HEK293 (cell line): Measurements from ENCODE around the gene WRAP53.

Experiments
- TCF7L2 ChIP-seq: IDR thresholded peaks from 2 replicates; pipeline ENCODE4 v1.6.1; 2011; ENCODE audit warnings: low read depth, mild to moderate bottlenecking, inconsistent platforms, low read length, moderate library complexity, borderline replicate concordance
- ZBTB17 ChIP-seq: fragments of 450-650 bp; formaldehyde crosslinking; IDR thresholded peaks from 2 replicates; pipeline ENCODE4 v1.5.1; 2016; ENCODE audit warnings: missing biosample characterization, missing genetic modification characterization
- ZFP69B ChIP-seq: fragments of 450-650 bp; formaldehyde crosslinking; IDR thresholded peaks from 2 replicates; pipeline ENCODE4 v1.5.1; 2016; ENCODE audit warnings: missing biosample characterization, missing genetic modification characterization
- ZNF114 ChIP-seq: fragments of 450-650 bp; formaldehyde crosslinking; IDR thresholded peaks from 2 replicates; pipeline ENCODE4 v1.5.0; 2017; ENCODE audit warnings: missing biosample characterization, missing genetic modification characterization
- ZNF2 ChIP-seq: fragments of 450-650 bp; formaldehyde crosslinking; IDR thresholded peaks from 2 replicates; pipeline ENCODE4 v1.5.1; 2016; ENCODE audit warnings: missing biosample characterization, missing genetic modification characterization
- ZNF211 ChIP-seq: fragments of 450-650 bp; formaldehyde crosslinking; IDR thresholded peaks from 2 replicates; pipeline ENCODE4 v1.5.1; 2016; ENCODE audit warnings: low read depth, missing biosample characterization, missing genetic modification characterization
- ZNF23 ChIP-seq: fragments of 450-650 bp; formaldehyde crosslinking; IDR thresholded peaks from 2 replicates; pipeline ENCODE4 v1.5.1; 2016; ENCODE audit warnings: missing biosample characterization, missing genetic modification characterization, borderline replicate concordance
- ZNF274 ChIP-seq, 2 experiments: fragments of 200-500 bp in 1 of 2; fragments of 450-650 bp in 1 of 2; sonication (Bioruptor generic) in 1 of 2; formaldehyde crosslinking in 1 of 2; IDR thresholded peaks; 2 replicates each; pipeline versions ENCODE4 v1.5.1 to v1.6.1; 2014 to 2016; ENCODE audit warnings: borderline replicate concordance in 1 of 2, inconsistent platforms in 1 of 2, low read length in 1 of 2, missing biosample characterization in 1 of 2, missing genetic modification characterization in 1 of 2
- ZNF302 ChIP-seq: fragments of 450-650 bp; formaldehyde crosslinking; IDR thresholded peaks from 2 replicates; pipeline ENCODE4 v1.5.1; 2016; ENCODE audit warnings: missing biosample characterization, missing genetic modification characterization, low read depth
- ZNF404 ChIP-seq: fragments of 450-650 bp; formaldehyde crosslinking; IDR thresholded peaks from 2 replicates; pipeline ENCODE4 v1.5.1; 2017; ENCODE audit warnings: missing biosample characterization, missing genetic modification characterization
- ZNF426 ChIP-seq: fragments of 450-650 bp; formaldehyde crosslinking; IDR thresholded peaks from 2 replicates; pipeline ENCODE4 v1.5.1; 2017; ENCODE audit warnings: missing biosample characterization, missing genetic modification characterization, mild to moderate bottlenecking, inconsistent platforms, moderate library complexity
- ZNF585B ChIP-seq: fragments of 450-650 bp; formaldehyde crosslinking; IDR thresholded peaks from 2 replicates; pipeline ENCODE4 v1.5.1; 2016; ENCODE audit warnings: missing biosample characterization, missing genetic modification characterization
- ZNF629 ChIP-seq: fragments of 450-650 bp; formaldehyde crosslinking; IDR thresholded peaks from 2 replicates; pipeline ENCODE4 v1.5.1; 2017; ENCODE audit warnings: missing biosample characterization, missing genetic modification characterization
- ZNF664 ChIP-seq: fragments of 450-650 bp; formaldehyde crosslinking; IDR thresholded peaks from 2 replicates; pipeline ENCODE4 v1.5.1; 2016; ENCODE audit warnings: missing biosample characterization, missing genetic modification characterization
- ZNF792 ChIP-seq: fragments of 450-650 bp; formaldehyde crosslinking; IDR thresholded peaks from 2 replicates; pipeline ENCODE4 v1.5.1; 2016; ENCODE audit warnings: missing biosample characterization, missing genetic modification characterization
- TF ChIP-seq, protein P1 (sequence below): fragments of 450-650 bp; formaldehyde crosslinking; IDR thresholded peaks from 2 replicates; pipeline ENCODE4 v1.5.0; 2017; ENCODE audit warnings: missing biosample characterization, missing genetic modification characterization, borderline replicate concordance
- TF ChIP-seq, protein P2 (sequence below): fragments of 450-650 bp; formaldehyde crosslinking; IDR thresholded peaks from 2 replicates; pipeline ENCODE4 v1.5.1; 2016; ENCODE audit warnings: missing biosample characterization, missing genetic modification characterization
- TF ChIP-seq, protein P3 (sequence below): fragments of 450-650 bp; IDR thresholded peaks from 2 replicates; pipeline ENCODE4 v1.5.1; 2018; ENCODE audit warnings: missing biosample characterization, missing genetic modification characterization
- TF ChIP-seq, protein P4 (sequence below): fragments of 450-650 bp; formaldehyde crosslinking; IDR thresholded peaks from 2 replicates; pipeline ENCODE4 v1.5.1; 2016; ENCODE audit warnings: missing biosample characterization, missing genetic modification characterization
- TF ChIP-seq, protein P5 (sequence below): fragments of 450-650 bp; formaldehyde crosslinking; IDR thresholded peaks from 2 replicates; pipeline ENCODE4 v1.5.1; 2016; ENCODE audit warnings: missing biosample characterization, missing genetic modification characterization
- TF ChIP-seq, protein P6 (sequence below): fragments of 450-650 bp; formaldehyde crosslinking; IDR thresholded peaks from 2 replicates; pipeline ENCODE4 v1.5.1; 2016; ENCODE audit warnings: missing biosample characterization, missing genetic modification characterization
- TF ChIP-seq, protein P7 (sequence below): fragments of 450-650 bp; formaldehyde crosslinking; IDR thresholded peaks from 2 replicates; pipeline ENCODE4 v1.5.1; 2016; ENCODE audit warnings: missing biosample characterization, missing genetic modification characterization
- TF ChIP-seq, protein P8 (sequence below): fragments of 450-650 bp; formaldehyde crosslinking; IDR thresholded peaks from 2 replicates; pipeline ENCODE4 v1.5.1; 2016; ENCODE audit warnings: missing biosample characterization, missing genetic modification characterization, low read depth

The WRAP53 gene

DNA sequence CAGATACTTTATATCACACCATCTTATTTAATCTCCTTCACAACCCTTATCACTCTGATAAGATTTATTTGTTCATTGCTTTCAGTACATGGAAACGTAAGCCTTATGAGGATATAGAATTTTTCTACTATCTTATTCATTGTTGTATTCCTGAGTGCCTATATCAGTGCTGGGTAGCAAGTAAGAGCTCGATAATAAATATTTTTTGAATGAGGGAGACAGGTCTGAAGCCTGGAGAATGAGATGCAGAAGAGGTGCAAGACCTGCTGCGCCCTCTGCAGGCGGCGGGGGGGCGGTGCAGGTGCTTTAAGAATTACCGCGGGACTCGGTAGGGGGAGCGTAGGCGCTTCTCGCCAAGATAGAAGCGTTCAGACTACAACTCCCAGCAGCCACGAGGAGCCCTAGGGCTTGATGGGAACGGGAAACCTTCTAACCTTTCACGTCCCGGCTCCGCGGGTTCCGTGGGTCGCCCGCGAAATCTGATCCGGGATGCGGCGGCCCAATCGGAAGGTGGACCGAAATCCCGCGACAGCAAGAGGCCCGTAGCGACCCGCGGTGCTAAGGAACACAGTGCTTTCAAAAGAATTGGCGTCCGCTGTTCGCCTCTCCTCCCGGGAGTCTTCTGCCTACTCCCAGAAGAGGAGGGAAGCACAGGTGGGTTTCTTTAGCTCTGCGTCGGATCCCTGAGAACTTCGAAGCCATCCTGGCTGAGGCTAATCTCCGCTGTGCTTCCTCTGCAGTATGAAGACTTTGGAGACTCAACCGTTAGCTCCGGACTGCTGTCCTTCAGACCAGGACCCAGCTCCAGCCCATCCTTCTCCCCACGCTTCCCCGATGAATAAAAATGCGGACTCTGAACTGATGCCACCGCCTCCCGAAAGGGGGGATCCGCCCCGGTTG, at the start of gene WRAP53 (continued):
- TF ChIP-seq ZNF426 (tag by site-specific recombination), result no peak
- no peak for TF ChIP-seq ZNF211 (tag by site-specific recombination)
- no peak for TF ChIP-seq ZNF404 (tag by site-specific recombination)
- no peak for TF ChIP-seq TCF7L2
- TF ChIP-seq, protein P1, sequence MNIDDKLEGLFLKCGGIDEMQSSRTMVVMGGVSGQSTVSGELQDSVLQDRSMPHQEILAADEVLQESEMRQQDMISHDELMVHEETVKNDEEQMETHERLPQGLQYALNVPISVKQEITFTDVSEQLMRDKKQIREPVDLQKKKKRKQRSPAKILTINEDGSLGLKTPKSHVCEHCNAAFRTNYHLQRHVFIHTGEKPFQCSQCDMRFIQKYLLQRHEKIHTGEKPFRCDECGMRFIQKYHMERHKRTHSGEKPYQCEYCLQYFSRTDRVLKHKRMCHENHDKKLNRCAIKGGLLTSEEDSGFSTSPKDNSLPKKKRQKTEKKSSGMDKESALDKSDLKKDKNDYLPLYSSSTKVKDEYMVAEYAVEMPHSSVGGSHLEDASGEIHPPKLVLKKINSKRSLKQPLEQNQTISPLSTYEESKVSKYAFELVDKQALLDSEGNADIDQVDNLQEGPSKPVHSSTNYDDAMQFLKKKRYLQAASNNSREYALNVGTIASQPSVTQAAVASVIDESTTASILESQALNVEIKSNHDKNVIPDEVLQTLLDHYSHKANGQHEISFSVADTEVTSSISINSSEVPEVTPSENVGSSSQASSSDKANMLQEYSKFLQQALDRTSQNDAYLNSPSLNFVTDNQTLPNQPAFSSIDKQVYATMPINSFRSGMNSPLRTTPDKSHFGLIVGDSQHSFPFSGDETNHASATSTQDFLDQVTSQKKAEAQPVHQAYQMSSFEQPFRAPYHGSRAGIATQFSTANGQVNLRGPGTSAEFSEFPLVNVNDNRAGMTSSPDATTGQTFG (tag by site-specific recombination), result no peak
- TF ChIP-seq, protein P2, sequence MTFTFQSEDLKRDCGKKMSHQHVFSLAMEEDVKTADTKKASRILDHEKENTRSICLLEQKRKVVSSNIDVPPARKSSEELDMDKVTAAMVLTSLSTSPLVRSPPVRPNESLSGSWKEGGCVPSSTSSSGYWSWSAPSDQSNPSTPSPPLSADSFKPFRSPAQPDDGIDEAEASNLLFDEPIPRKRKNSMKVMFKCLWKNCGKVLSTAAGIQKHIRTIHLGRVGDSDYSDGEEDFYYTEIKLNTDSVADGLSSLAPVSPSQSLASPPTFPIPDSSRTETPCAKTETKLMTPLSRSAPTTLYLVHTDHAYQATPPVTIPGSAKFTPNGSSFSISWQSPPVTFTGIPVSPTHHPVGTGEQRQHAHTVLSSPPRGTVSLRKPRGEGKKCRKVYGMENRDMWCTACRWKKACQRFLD, result no peak
- peak; percentile 32; the same call in 1 of the 2 replicates for TF ChIP-seq ZNF664 (tag by site-specific recombination)
- 0 out of 2 replicates have a peak, but pooled peaks have one; percentile 17 for TF ChIP-seq ZFP69B (tag by site-specific recombination)
- no peak for TF ChIP-seq ZNF302 (tag by site-specific recombination)
- TF ChIP-seq, protein P3, sequence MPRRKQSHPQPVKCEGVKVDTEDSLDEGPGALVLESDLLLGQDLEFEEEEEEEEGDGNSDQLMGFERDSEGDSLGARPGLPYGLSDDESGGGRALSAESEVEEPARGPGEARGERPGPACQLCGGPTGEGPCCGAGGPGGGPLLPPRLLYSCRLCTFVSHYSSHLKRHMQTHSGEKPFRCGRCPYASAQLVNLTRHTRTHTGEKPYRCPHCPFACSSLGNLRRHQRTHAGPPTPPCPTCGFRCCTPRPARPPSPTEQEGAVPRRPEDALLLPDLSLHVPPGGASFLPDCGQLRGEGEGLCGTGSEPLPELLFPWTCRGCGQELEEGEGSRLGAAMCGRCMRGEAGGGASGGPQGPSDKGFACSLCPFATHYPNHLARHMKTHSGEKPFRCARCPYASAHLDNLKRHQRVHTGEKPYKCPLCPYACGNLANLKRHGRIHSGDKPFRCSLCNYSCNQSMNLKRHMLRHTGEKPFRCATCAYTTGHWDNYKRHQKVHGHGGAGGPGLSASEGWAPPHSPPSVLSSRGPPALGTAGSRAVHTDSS, result no peak
- TF ChIP-seq, protein P4, sequence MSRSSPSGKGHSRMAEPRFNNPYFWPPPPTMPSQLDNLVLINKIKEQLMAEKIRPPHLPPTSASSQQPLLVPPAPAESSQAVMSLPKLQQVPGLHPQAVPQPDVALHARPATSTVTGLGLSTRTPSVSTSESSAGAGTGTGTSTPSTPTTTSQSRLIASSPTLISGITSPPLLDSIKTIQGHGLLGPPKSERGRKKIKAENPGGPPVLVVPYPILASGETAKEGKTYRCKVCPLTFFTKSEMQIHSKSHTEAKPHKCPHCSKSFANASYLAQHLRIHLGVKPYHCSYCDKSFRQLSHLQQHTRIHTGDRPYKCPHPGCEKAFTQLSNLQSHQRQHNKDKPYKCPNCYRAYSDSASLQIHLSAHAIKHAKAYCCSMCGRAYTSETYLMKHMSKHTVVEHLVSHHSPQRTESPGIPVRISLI (tag by site-specific recombination), result no peak
- TF ChIP-seq, protein P5, sequence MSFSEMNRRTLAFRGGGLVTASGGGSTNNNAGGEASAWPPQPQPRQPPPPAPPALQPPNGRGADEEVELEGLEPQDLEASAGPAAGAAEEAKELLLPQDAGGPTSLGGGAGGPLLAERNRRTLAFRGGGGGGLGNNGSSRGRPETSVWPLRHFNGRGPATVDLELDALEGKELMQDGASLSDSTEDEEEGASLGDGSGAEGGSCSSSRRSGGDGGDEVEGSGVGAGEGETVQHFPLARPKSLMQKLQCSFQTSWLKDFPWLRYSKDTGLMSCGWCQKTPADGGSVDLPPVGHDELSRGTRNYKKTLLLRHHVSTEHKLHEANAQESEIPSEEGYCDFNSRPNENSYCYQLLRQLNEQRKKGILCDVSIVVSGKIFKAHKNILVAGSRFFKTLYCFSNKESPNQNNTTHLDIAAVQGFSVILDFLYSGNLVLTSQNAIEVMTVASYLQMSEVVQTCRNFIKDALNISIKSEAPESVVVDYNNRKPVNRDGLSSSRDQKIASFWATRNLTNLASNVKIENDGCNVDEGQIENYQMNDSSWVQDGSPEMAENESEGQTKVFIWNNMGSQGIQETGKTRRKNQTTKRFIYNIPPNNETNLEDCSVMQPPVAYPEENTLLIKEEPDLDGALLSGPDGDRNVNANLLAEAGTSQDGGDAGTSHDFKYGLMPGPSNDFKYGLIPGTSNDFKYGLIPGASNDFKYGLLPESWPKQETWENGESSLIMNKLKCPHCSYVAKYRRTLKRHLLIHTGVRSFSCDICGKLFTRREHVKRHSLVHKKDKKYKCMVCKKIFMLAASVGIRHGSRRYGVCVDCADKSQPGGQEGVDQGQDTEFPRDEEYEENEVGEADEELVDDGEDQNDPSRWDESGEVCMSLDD (tag by site-specific recombination), result no peak
- TF ChIP-seq ZNF23 (tag by site-specific recombination), result no peak
- TF ChIP-seq, protein P6, sequence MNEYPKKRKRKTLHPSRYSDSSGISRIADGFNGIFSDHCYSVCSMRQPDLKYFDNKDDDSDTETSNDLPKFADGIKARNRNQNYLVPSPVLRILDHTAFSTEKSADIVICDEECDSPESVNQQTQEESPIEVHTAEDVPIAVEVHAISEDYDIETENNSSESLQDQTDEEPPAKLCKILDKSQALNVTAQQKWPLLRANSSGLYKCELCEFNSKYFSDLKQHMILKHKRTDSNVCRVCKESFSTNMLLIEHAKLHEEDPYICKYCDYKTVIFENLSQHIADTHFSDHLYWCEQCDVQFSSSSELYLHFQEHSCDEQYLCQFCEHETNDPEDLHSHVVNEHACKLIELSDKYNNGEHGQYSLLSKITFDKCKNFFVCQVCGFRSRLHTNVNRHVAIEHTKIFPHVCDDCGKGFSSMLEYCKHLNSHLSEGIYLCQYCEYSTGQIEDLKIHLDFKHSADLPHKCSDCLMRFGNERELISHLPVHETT (tag by site-specific recombination), result peak; percentile 31; the same call in 1 of the 2 replicates
- no peak for TF ChIP-seq ZNF114 (tag by site-specific recombination)
- TF ChIP-seq ZNF585B (tag by site-specific recombination), result no peak
- TF ChIP-seq, protein P7, sequence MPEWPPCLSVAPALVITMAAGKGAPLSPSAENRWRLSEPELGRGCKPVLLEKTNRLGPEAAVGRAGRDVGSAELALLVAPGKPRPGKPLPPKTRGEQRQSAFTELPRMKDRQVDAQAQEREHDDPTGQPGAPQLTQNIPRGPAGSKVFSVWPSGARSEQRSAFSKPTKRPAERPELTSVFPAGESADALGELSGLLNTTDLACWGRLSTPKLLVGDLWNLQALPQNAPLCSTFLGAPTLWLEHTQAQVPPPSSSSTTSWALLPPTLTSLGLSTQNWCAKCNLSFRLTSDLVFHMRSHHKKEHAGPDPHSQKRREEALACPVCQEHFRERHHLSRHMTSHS (tag by site-specific recombination), result no peak
- TF ChIP-seq ZNF792, result no peak
- TF ChIP-seq, protein P8, sequence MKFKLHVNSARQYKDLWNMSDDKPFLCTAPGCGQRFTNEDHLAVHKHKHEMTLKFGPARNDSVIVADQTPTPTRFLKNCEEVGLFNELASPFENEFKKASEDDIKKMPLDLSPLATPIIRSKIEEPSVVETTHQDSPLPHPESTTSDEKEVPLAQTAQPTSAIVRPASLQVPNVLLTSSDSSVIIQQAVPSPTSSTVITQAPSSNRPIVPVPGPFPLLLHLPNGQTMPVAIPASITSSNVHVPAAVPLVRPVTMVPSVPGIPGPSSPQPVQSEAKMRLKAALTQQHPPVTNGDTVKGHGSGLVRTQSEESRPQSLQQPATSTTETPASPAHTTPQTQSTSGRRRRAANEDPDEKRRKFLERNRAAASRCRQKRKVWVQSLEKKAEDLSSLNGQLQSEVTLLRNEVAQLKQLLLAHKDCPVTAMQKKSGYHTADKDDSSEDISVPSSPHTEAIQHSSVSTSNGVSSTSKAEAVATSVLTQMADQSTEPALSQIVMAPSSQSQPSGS, result no peak
- TF ChIP-seq ZNF274 (IDR thresholded peaks at IDR 0.05; ENCODE audit: low read length), result no peak
- no peak for TF ChIP-seq ZNF274 (tag by site-specific recombination; IDR thresholded peaks at IDR 0.05; ENCODE audit: borderline replicate concordance)
- TF ChIP-seq ZNF2 (tag by site-specific recombination), result peak; percentile 82
- peak; percentile 44 for TF ChIP-seq ZNF629 (tag by site-specific recombination)
- peak; percentile 89 for TF ChIP-seq ZBTB17 (tag by site-specific recombination)
